HEK293 (cell line): Measurements from ENCODE around the gene BICRA.

Experiments
- CTCF ChIP-seq: fragments of 450-650 bp; formaldehyde crosslinking; IDR thresholded peaks from 2 replicates; pipeline ENCODE4 v1.5.1; 2016; ENCODE audit warnings: missing biosample characterization, missing genetic modification characterization
- SETDB1 ChIP-seq: IDR thresholded peaks from one replicate; pipeline ENCODE4 v1.6.1; 2017; ENCODE audit warnings: mild to moderate bottlenecking, low read length, moderate library complexity, mixed read lengths; ENCODE audit not compliant: insufficient read length
- ZIC2 ChIP-seq: fragments of 450-650 bp; formaldehyde crosslinking; IDR thresholded peaks from 2 replicates; pipeline ENCODE4 v1.5.1; 2016; ENCODE audit warnings: missing biosample characterization, missing genetic modification characterization
- ZNF274 ChIP-seq, 2 experiments: fragments of 200-500 bp in 1 of 2; fragments of 450-650 bp in 1 of 2; sonication (Bioruptor generic) in 1 of 2; formaldehyde crosslinking in 1 of 2; IDR thresholded peaks; 2 replicates each; pipeline versions ENCODE4 v1.5.1 to v1.6.1; 2014 to 2016; ENCODE audit warnings: borderline replicate concordance in 1 of 2, inconsistent platforms in 1 of 2, low read length in 1 of 2, missing biosample characterization in 1 of 2, missing genetic modification characterization in 1 of 2

DNA sequence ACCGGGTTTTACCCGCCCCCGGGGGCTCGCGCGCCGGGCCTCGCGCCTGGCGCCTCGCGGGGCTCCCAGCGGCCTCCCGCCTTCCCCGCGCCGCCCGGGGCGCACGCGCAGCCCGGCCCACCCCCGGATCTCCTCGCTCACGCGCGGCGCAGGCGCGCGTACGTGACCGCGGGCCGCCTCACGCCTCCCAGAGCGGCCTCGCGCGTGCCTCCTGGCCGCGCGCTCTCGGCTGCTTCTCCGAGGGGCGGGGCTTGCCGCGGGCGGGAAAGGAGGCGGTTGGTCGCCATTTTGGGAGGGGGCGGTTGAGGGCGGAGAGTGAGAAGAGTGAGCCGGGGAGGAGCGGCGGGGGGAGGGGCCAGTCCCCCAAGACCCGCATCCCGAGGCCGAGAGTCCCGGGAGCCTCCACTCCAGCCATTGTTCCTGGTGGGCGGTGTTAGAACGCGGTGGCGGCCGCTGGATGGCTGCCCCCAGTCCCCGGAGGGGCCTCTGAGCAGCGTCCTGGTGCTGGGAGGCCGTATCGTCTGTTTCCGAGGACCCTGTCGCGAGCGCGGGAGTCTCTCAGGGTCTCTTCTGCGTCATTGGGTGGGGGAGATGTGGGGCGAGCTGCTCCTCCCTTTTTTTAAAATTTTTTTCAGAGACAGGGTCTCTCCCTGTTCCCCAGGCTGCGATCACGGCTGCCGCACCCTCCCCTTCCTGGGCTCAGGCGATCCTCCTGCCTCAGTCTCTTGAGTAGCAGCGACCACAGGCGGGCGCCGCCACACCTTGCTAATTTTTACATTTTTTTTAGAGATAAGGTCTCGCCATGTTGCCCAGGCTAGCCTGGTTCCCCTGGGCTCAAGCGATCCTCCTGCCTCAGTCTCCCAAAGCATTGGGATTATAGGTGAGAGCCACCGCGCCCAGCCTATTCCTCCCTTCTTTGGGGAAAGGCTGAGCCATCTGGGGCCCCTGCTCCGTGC, 35.6 kb upstream of the BICRA start, which contains the start of gene ZNF541:
- TF ChIP-seq ZIC2 (tag by site-specific recombination) (no peak), SETDB1 (no peak), ZNF274 (IDR thresholded peaks at IDR 0.05; ENCODE audit: low read length) (no peak), ZNF274 (tag by site-specific recombination; IDR thresholded peaks at IDR 0.05; ENCODE audit: borderline replicate concordance) (no peak), CTCF (tag by site-specific recombination) (no peak)
